K562 (cell line): Measurements from ENCODE around the gene MAP2K7.

ENCODE experiments used
- CTCF ChIP-seq, 3 experiments: IDR thresholded peaks in 2 of 3; conservative IDR thresholded peaks in 1 of 3; 2 replicates each; pipeline ENCODE4 v1.5.1; 2011 to 2012; ENCODE audit warnings: low read length in 3 of 3, mild to moderate bottlenecking in 3 of 3, control low read depth in 2 of 3, improper control_type of control experiment in 1 of 3, inconsistent platforms in 1 of 3, low read depth in 1 of 3, mixed read lengths in 1 of 3, moderate library complexity in 1 of 3; ENCODE audit not compliant: insufficient read depth in 2 of 3
- ELF1 ChIP-seq: fragments of 200-800 bp; sonication (Bioruptor generic); IDR thresholded peaks from 2 replicates; pipeline ENCODE4 v1.6.1; 2016; ENCODE audit warnings: missing genetic modification characterization, missing compliant biosample characterization
- EZH2 ChIP-seq: IDR thresholded peaks from 2 replicates; pipeline ENCODE4 v1.6.1; 2012; ENCODE audit warnings: low read depth, mild to moderate bottlenecking, inconsistent platforms, low read length, borderline replicate concordance
- FOXJ3 ChIP-seq: sonication (generic); formaldehyde crosslinking; IDR thresholded peaks from 2 replicates; pipeline ENCODE4 v1.4.0; 2020; ENCODE audit warnings: mild to moderate bottlenecking, missing genetic modification reagents
- GABPA ChIP-seq: fragments of 200-800 bp; sonication (Bioruptor generic); conservative IDR thresholded peaks from 2 replicates; pipeline ENCODE4 v1.6.1; 2016; ENCODE audit warnings: low read depth, missing genetic modification characterization, missing compliant biosample characterization
- MEIS2 ChIP-seq: fragments of 450-650 bp; IDR thresholded peaks from 2 replicates; pipeline ENCODE4 v1.6.1; 2014; ENCODE audit warnings: mild to moderate bottlenecking; ENCODE audit not compliant: partially characterized antibody
- NONO ChIP-seq, 2 experiments: fragments of 200-400 bp in 1 of 2; fragments of 450-650 bp in 1 of 2; formaldehyde crosslinking in 1 of 2; IDR thresholded peaks; 2 replicates each; pipeline ENCODE4 v1.6.1; 2017; ENCODE audit warnings: low read depth in 2 of 2, mild to moderate bottlenecking in 2 of 2, moderate library complexity in 2 of 2, low read length in 1 of 2
- PKNOX1 ChIP-seq: fragments of 450-650 bp; IDR thresholded peaks from 2 replicates; pipeline ENCODE4 v1.6.1; 2016
- RFX5 ChIP-seq: IDR thresholded peaks from 2 replicates; pipeline ENCODE4 v1.6.1; 2011; ENCODE audit warnings: low read depth, mild to moderate bottlenecking, improper control_type of control experiment, low read length
- SP1 ChIP-seq: sonication (generic); formaldehyde crosslinking; IDR thresholded peaks from 2 replicates; pipeline ENCODE4 v1.8.1; 2022; ENCODE audit warnings: mild to moderate bottlenecking, missing genetic modification reagents
- ZFP30 ChIP-seq: fragments of 250-450 bp; sonication (Bioruptor Pico); IDR thresholded peaks from 2 replicates; pipeline ENCODE4 v1.8.0; 2022; ENCODE audit warnings: moderate library complexity, mild to moderate bottlenecking, inconsistent platforms, borderline replicate concordance
- ZNF165 ChIP-seq: fragments of 250-450 bp; sonication (Bioruptor Pico); IDR thresholded peaks from 2 replicates; pipeline ENCODE4 v1.4.0; 2020; ENCODE audit warnings: borderline replicate concordance
- ZNF316 ChIP-seq: fragments of 450-650 bp; IDR thresholded peaks from 2 replicates; pipeline ENCODE4 v1.6.1; 2016
- ZNF79 ChIP-seq: fragments of 250-450 bp; sonication (Bioruptor Pico); IDR thresholded peaks from 2 replicates; pipeline ENCODE4 v1.4.0; 2020; ENCODE audit warnings: low read depth, mild to moderate bottlenecking, moderate library complexity

- TF ChIP-seq CTCF (IDR thresholded peaks at IDR 0.05 in 2 of 3, conservative IDR thresholded peaks at IDR 0.05 in 1 of 3; ENCODE audit: insufficient read depth in 2 of 3, low read depth in 1 of 3, low read length in 3 of 3) (no peak), MEIS2 (no peak), ZNF165 (CRISPR knock-in tag) (no peak), RFX5 (no peak), NONO (IDR thresholded peaks at IDR 0.05; ENCODE audit: low read depth in 2 of 2, low read length in 1 of 2) (no peak), EZH2 (no peak), FOXJ3 (no peak), SP1 (CRISPR knock-in tag) (no peak), ZNF316 (no peak), ZNF79 (CRISPR knock-in tag) (no peak), ZFP30 (CRISPR knock-in tag) (no peak), PKNOX1 (no peak), GABPA (tag) (no peak), ELF1 (tag) (no peak)
These were observed 24.1 kb downstream of the MAP2K7 start for GRCh38 chr19:7927605-7928333.
